ENCODE results near the gene TMEM235.

The TMEM235 gene

GRCh38 chr17:78186692-78187595, 44.5 kb upstream of the TMEM235 start, which contains the start of the genes AFMID and TK1:
Gene AFMID (plus strand): TSS chr17:78187362. CDS start chr17:78187371, 9 bp downstream.
Gene TK1 (minus strand): TSS chr17:78187052. CDS start chr17:78186994, 58 bp downstream.
- peak; percentile 97 for DNase-seq (ENCODE audit: low spot score)
- peak; percentile 27 for TF ChIP-seq CTCF (IDR thresholded peaks at IDR 0.05; ENCODE audit: extremely low read depth, missing control alignments)

GRCh38 chr17:78196716-78197115, 34.7 kb upstream of the TMEM235 start:
- TF ChIP-seq CTCF (IDR thresholded peaks at IDR 0.05; ENCODE audit: extremely low read depth, missing control alignments) = no peak
- DNase-seq (ENCODE audit: low spot score) = no peak

GRCh38 chr17:78197147-78197832, 34.1 kb upstream of the TMEM235 start:
- TF ChIP-seq CTCF (IDR thresholded peaks at IDR 0.05; ENCODE audit: extremely low read depth, missing control alignments) = no peak
- no peak for DNase-seq (ENCODE audit: low spot score)

- TF ChIP-seq CTCF (IDR thresholded peaks at IDR 0.05; ENCODE audit: extremely low read depth, missing control alignments) = no peak
- no peak for DNase-seq (ENCODE audit: low spot score)
Observed at GRCh38 chr17:78200451-78200850, 31.0 kb upstream of the TMEM235 start.

- TF ChIP-seq CTCF (IDR thresholded peaks at IDR 0.05; ENCODE audit: extremely low read depth, missing control alignments) = no peak
- no peak for DNase-seq (ENCODE audit: low spot score)
Observed at GRCh38 chr17:78202666-78203065, 28.8 kb upstream of the TMEM235 start.

GRCh38 chr17:78204387-78205123, 26.9 kb upstream of the TMEM235 start:
- no peak for DNase-seq (ENCODE audit: low spot score)
- no peak for TF ChIP-seq CTCF (IDR thresholded peaks at IDR 0.05; ENCODE audit: extremely low read depth, missing control alignments)
